ENCODE data around the gene SART3. TPM values are rescaled to one million over a fixed set of nuclear protein-coding genes. Genes with fewer than 3 reads are reported as not detected.

The SART3 gene
- total and polyA plus RNA-seq, 2 of the 8 experiments (the other 6 are each of a cell fraction or from before 2014, with no cell fraction given) = 16.0 to 103 TPM

DNA sequence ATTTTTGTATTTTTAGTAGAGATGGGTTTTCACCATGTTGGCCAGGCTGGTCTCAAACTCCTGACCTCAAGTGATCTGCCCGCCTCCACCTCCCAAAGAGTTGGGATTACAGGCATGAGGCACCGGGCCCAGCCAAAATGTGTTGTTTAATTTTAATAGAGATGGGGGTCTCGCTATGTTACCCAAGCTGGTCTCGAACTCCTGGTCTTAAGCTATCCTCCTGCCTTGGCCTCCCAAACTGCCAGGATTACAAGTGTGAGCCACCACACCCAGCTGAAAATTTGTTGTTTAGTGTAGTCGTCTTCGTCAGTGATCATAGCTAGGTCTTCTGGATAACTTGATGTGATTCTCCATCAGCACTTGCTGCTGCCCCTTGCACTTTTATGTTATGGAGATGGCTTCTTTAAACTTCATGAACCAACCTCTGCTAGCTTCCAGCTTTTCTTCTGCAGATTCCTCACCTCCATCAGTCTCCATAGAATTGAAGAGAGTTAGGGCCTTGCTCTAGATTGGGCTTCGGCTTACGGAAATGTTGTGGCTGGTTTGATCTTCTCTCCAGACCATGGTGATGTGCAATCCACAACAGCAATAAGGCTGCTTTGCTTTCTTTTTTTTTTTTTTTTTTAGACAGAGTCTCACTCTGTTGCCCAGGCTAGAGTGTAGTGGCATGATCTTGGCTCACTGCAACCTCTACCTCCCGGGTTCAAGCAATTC, 14.4 kb upstream of the SART3 start:
- no peak overlapping the region for H3K56ac ChIP-seq (replicated peaks; ENCODE audit: insufficient read length, low read depth, low read length)
- no peak overlapping the region for H3K27ac ChIP-seq (ENCODE audit: low read depth, low read length)
- no peaks in the 10 kb centered on the region for H3K27me3 ChIP-seq (replicated peaks in 1 of 4; ENCODE audit: control insufficient read depth in 3 of 4, extremely low read depth in 1 of 4, insufficient read depth in 3 of 4, low read length in 3 of 4)
- no peak overlapping the region for H4K8ac ChIP-seq (ENCODE audit: extremely low read depth, insufficient read depth, low read length)
- H2AFZ ChIP-seq (ENCODE audit: low read length) = no peak overlapping the region
- peaks cover 14% of the 10 kb centered on the region; the same call in 1 of the 2 replicates for H3K23me2 ChIP-seq (ENCODE audit: low read depth, low read length)
- H2BK15ac ChIP-seq (ENCODE audit: low read length) = no peak overlapping the region
- H3K9me3 ChIP-seq (ENCODE audit: insufficient read depth in 2 of 2, low read depth in 1 of 2, low read length in 1 of 2) = peaks cover 0 to 3% of the 10 kb centered on the region in 2 experiments; a peak in 1 of 4 replicates
- H2AK5ac ChIP-seq (ENCODE audit: low read depth, low read length) = no peak overlapping the region
- H3K79me2 ChIP-seq (ENCODE audit: control insufficient read depth in 1 of 2, insufficient read depth in 2 of 2, low read length in 2 of 2) = no peaks in the 10 kb centered on the region
- DNase-seq (ENCODE audit: low read depth in 1 of 2, low spot score in 2 of 2) (no peak), FAIRE-seq (no peak)
- H3K18ac ChIP-seq (ENCODE audit: extremely low read depth, low read length) = no peak overlapping the region
- H4K5ac ChIP-seq (ENCODE audit: insufficient read length, low read depth, low read length) = no peak overlapping the region
- H2BK20ac ChIP-seq (ENCODE audit: low read length) = no peak overlapping the region
- H3K14ac ChIP-seq (ENCODE audit: insufficient read length) = no peak overlapping the region
- H3K4me3 ChIP-seq (ENCODE audit: extremely low read depth in 1 of 4, insufficient read depth in 2 of 4, low read depth in 3 of 4, low read length in 4 of 4) = no peak overlapping the region
- POLR2A ChIA-PET (ENCODE audit: partially characterized antibody) = no interaction called here
- H3K36me3 ChIP-seq (ENCODE audit: control insufficient read depth in 2 of 4, insufficient read depth in 4 of 4, low read length in 3 of 4) = no peaks in the 10 kb centered on the region
- TF ChIP-seq BCL11A (IDR thresholded peaks at IDR 0.05; ENCODE audit: low read depth in 2 of 2, low read length in 2 of 2) (no peak), SP1 (IDR thresholded peaks at IDR 0.05; ENCODE audit: low read depth, low read length) (no peak), RAD21 (IDR thresholded peaks at IDR 0.05 in 1 of 2, conservative IDR thresholded peaks at IDR 0.05 in 1 of 2; ENCODE audit: low read depth in 2 of 2, low read length in 2 of 2) (no peak), KDM1A (IDR thresholded peaks at IDR 0.05; ENCODE audit: borderline replicate concordance, low read length) (no peak), CBX8 (IDR thresholded peaks at IDR 0.05; ENCODE audit: borderline replicate concordance, low read depth, low read length) (no peak), TAF7 (optimal IDR thresholded peaks at IDR 0.05; ENCODE audit: borderline replicate concordance, low read depth, low read length) (no peak), CHD2 (IDR thresholded peaks at IDR 0.05; ENCODE audit: low read length) (no peak), SP4 (IDR thresholded peaks at IDR 0.05; ENCODE audit: low read length) (no peak), CEBPB (IDR thresholded peaks at IDR 0.05; ENCODE audit: low read depth, low read length) (no peak)
- TF ChIP-seq, protein P1, sequence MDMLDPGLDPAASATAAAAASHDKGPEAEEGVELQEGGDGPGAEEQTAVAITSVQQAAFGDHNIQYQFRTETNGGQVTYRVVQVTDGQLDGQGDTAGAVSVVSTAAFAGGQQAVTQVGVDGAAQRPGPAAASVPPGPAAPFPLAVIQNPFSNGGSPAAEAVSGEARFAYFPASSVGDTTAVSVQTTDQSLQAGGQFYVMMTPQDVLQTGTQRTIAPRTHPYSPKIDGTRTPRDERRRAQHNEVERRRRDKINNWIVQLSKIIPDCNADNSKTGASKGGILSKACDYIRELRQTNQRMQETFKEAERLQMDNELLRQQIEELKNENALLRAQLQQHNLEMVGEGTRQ (IDR thresholded peaks at IDR 0.05; ENCODE audit: low read length) = no peak
- no peak overlapping the region for H3K4ac ChIP-seq (replicated peaks; ENCODE audit: insufficient read length, low read depth, low read length)
- H3K4me2 ChIP-seq (ENCODE audit: insufficient read depth in 1 of 2, low read depth in 2 of 2, low read length in 2 of 2) = no peak overlapping the region
- no peak overlapping the region for H2BK5ac ChIP-seq (ENCODE audit: low read depth, low read length)
- H3K9ac ChIP-seq (replicated peaks in 1 of 4; ENCODE audit: extremely low read depth in 1 of 4, low read depth in 3 of 4, low read length in 3 of 4) = no peak overlapping the region
- no peak overlapping the region for H2BK12ac ChIP-seq (ENCODE audit: low read depth, low read length)
- no peaks in the 10 kb centered on the region for H3K4me1 ChIP-seq (replicated peaks in 1 of 4; ENCODE audit: control insufficient read depth in 3 of 4, insufficient read depth in 4 of 4, low read length in 3 of 4)
- CTCF ChIA-PET (ENCODE audit: partially characterized antibody) = interaction anchor here (1.0 to 24.3 kb wide), 6 partner anchors 11 to 415 kb away, joined by 3 to 523 read pairs (median 3); no protein-coding TSS in a partner anchor
- no peaks in the 10 kb centered on the region for H3K79me1 ChIP-seq (ENCODE audit: low read depth, low read length)
- peaks cover 0 to 6% of the 10 kb centered on the region in 2 experiments for H4K20me1 ChIP-seq (replicated peaks in 1 of 2; ENCODE audit: control insufficient read depth in 1 of 2, insufficient read depth in 2 of 2, low read length in 2 of 2)
- 93% methylated on average over 9 of the region's 9 CpGs; no CpG with 5 or more reads in 1 of the 2 experiments for WGBS, 2 experiments (ENCODE audit: extremely low coverage in 1 of 2, insufficient coverage in 1 of 2, insufficient read length in 1 of 2, insufficient replicate concordance in 2 of 2, low coverage in 1 of 2, low lambda C conversion rate in 2 of 2, missing lambda C conversion rate in 1 of 2)
- no peak overlapping the region for H2BK120ac ChIP-seq (replicated peaks; ENCODE audit: low read depth, low read length)
- no peak overlapping the region for H3K23ac ChIP-seq (ENCODE audit: insufficient read length)
- no peak overlapping the region for H4K91ac ChIP-seq (replicated peaks; ENCODE audit: insufficient read length, low read length)

All from H1 (cell line).